RWPE1 (cell line): Measurements from ENCODE around the gene CYP26A1.

Experiments
- CTCF ChIA-PET: fragments of 350-600 bp; sonication (Branson Sonifier 250); formaldehyde crosslinking; extraction: SDS; loops from one replicate; lab custom pipeline; 2021; lab: Yijun Ruan, JAX
- POLR2A ChIA-PET: fragments of 400-600 bp; formaldehyde crosslinking; extraction: SDS; loops from one replicate; lab custom pipeline; 2020; ENCODE audit warnings: antibody characterized with exemption; ENCODE audit not compliant: low non-redundant PET; lab: Yijun Ruan, JAX
- DNase-seq: peaks from one replicate; pipeline ENCODE4 v3.0.0; 2012; ENCODE audit warnings: low spot score
- H3K27ac ChIP-seq: fragments of 450-650 bp; 2 replicates; pipeline ENCODE4 v1.5.1; 2017
- CTCF ChIP-seq: fragments of 450-650 bp; conservative IDR thresholded peaks from 2 replicates; pipeline ENCODE4 v1.5.1; 2017; ENCODE audit warnings: low read depth, mild to moderate bottlenecking

Gene CYP26A1

GRCh38 chr10:93073539-93074146 lies at the start of gene CYP26A1:
CYP26A1 (plus strand) TSS chr10:93073893; CDS start chr10:93073935, 42 bp downstream.
- H3K27ac ChIP-seq = no peak within 1 kb of the TSS
- no peak for DNase-seq
- TF ChIP-seq CTCF = no peak
- CTCF ChIA-PET = interaction anchor here (0.7 kb wide), 1 partner anchor 94 kb away, joined by 3 read pairs; no protein-coding TSS in a partner anchor
- POLR2A ChIA-PET = no interaction called here

- no peak overlapping the region for H3K27ac ChIP-seq
- DNase-seq = no peak
- ChIA-PET CTCF (no interaction called here), POLR2A (no interaction called here)
- TF ChIP-seq CTCF = no peak
Measured at GRCh38 chr10:93026072-93026471, 47.6 kb upstream of the CYP26A1 start.

GRCh38 chr10:93027508-93027907 lies 46.2 kb upstream of the CYP26A1 start:
- no peak for TF ChIP-seq CTCF
- H3K27ac ChIP-seq = no peak overlapping the region
- ChIA-PET POLR2A (no interaction called here), CTCF (no interaction called here)
- no peak for DNase-seq

- ChIA-PET POLR2A (no interaction called here), CTCF (no interaction called here)
- TF ChIP-seq CTCF = no peak
- DNase-seq = peak; percentile 39
- no peak overlapping the region for H3K27ac ChIP-seq
Measured at GRCh38 chr10:93028883-93029282, 44.8 kb upstream of the CYP26A1 start.

GRCh38 chr10:93030409-93030808 lies 43.3 kb upstream of the CYP26A1 start:
- CTCF ChIA-PET = interaction anchor here (0.6 to 0.7 kb wide), 2 partner anchors 17 to 1504 kb away, joined by 3 read pairs; no protein-coding TSS in a partner anchor
- TF ChIP-seq CTCF = no peak
- POLR2A ChIA-PET = no interaction called here

GRCh38 chr10:93032105-93032808 lies 41.4 kb upstream of the CYP26A1 start:
- no peak for DNase-seq
- TF ChIP-seq CTCF = no peak
- H3K27ac ChIP-seq = no peak overlapping the region
- CTCF ChIA-PET = interaction anchor here (0.7 kb wide), 1 partner anchor 18 kb away, joined by 3 read pairs; no protein-coding TSS in a partner anchor
- POLR2A ChIA-PET = no interaction called here

More at GRCh38 chr10:93030409-93030808, 43.3 kb upstream of the CYP26A1 start:
- H3K27ac ChIP-seq = no peak overlapping the region; the same call in 1 of the 2 replicates
- peak; percentile 68 for DNase-seq
